Keratinocyte (primary cell): ENCODE data around the gene PRUNE1. TPM values are rescaled to one million over a fixed set of nuclear protein-coding genes. Genes with fewer than 3 reads are reported as not detected.

ENCODE experiments used
- DNase-seq: peaks from one replicate; pipeline ENCODE4 v3.0.0-alpha.2; 2011; ENCODE audit warnings: low read depth, missing footprints, low spot score
- FAIRE-seq: peaks from 2 replicates; lab custom pipeline; 2011; peaks lifted over from hg19 to GRCh38; lab: Jason Lieb, UNC
- H2AFZ ChIP-seq: 2 replicates; pipeline ENCODE4 v1.6.0; 2012; ENCODE audit warnings: low read length, control low read depth, inconsistent platforms; ENCODE audit not compliant: control insufficient read depth
- H3K27ac ChIP-seq: 2 replicates; pipeline ENCODE4 v1.5.1; 2011; ENCODE audit warnings: low read length; ENCODE audit not compliant: control insufficient read depth, insufficient read depth
- H3K27me3 ChIP-seq: 3 replicates; pipeline ENCODE4 v1.6.0; 2011; ENCODE audit warnings: low read length; ENCODE audit not compliant: control insufficient read depth, insufficient read depth; ENCODE audit errors: extremely low read depth
- H3K36me3 ChIP-seq, 2 experiments: 2 replicates in 1 of 2; 3 replicates in 1 of 2; pipeline ENCODE4 v1.5.1; 2011; ENCODE audit warnings: low read length in 2 of 2, mild to moderate bottlenecking in 1 of 2; ENCODE audit not compliant: control insufficient read depth in 2 of 2, insufficient read depth in 2 of 2; ENCODE audit errors: extremely low read depth in 1 of 2
- H3K4me1 ChIP-seq: 3 replicates; pipeline ENCODE4 v1.5.1; 2011; ENCODE audit warnings: low read length; ENCODE audit not compliant: control insufficient read depth, insufficient read depth; ENCODE audit errors: extremely low read depth
- H3K4me2 ChIP-seq: 3 replicates; pipeline ENCODE4 v1.6.0; 2011; ENCODE audit warnings: low read depth, low read length; ENCODE audit not compliant: control insufficient read depth, insufficient read depth; ENCODE audit errors: extremely low read depth
- H3K4me3 ChIP-seq, 3 experiments: fragments of 200-600 bp in 1 of 3; sonication (generic) in 1 of 3; 2 replicates in 2 of 3; 3 replicates in 1 of 3; pipeline ENCODE4 v1.5.1; 2011 to 2016; ENCODE audit warnings: low read length in 3 of 3, mild to moderate bottlenecking in 3 of 3, control low read depth in 2 of 3, inconsistent platforms in 1 of 3, low read depth in 1 of 3, mixed read lengths in 1 of 3, mixed run types in 1 of 3, moderate library complexity in 1 of 3; ENCODE audit not compliant: control insufficient read depth in 2 of 3, insufficient read depth in 2 of 3; ENCODE audit errors: extremely low read depth in 1 of 3
- H3K79me2 ChIP-seq: 2 replicates; pipeline ENCODE4 v1.6.0; 2012; ENCODE audit warnings: low read length; ENCODE audit not compliant: control insufficient read depth, insufficient read depth
- H3K9ac ChIP-seq: 3 replicates; pipeline ENCODE4 v1.6.0; 2011; ENCODE audit warnings: low read length; ENCODE audit not compliant: control insufficient read depth, insufficient read depth; ENCODE audit errors: extremely low read depth
- H3K9me1 ChIP-seq: 3 replicates; pipeline ENCODE4 v1.6.0; 2011; ENCODE audit warnings: low read length; ENCODE audit not compliant: control insufficient read depth, insufficient read depth; ENCODE audit errors: extremely low read depth
- H3K9me3 ChIP-seq: 2 replicates; pipeline ENCODE4 v1.5.1; 2012; ENCODE audit warnings: low read depth, low read length; ENCODE audit not compliant: control insufficient read depth
- H4K20me1 ChIP-seq: 3 replicates; pipeline ENCODE4 v1.6.0; 2011; ENCODE audit warnings: low read length; ENCODE audit not compliant: control insufficient read depth, insufficient read depth; ENCODE audit errors: extremely low read depth
- CTCF ChIP-seq, 3 experiments: IDR thresholded peaks in 1 of 3; conservative IDR thresholded peaks in 1 of 3; optimal IDR thresholded peaks in 1 of 3; 2 replicates in 2 of 3; 3 replicates in 1 of 3; pipeline versions ENCODE3 to v1.5.1; 2011; ENCODE audit warnings: low read length in 3 of 3, mild to moderate bottlenecking in 3 of 3, moderate library complexity in 2 of 3, control low read depth in 1 of 3, inconsistent platforms in 1 of 3; ENCODE audit not compliant: insufficient read depth in 2 of 3; ENCODE audit errors: extremely low read depth in 1 of 3
- EZH2 ChIP-seq: IDR thresholded peaks from one replicate; pipeline ENCODE4 v1.6.1; 2012; ENCODE audit warnings: inconsistent platforms, mild to moderate bottlenecking, low read length, moderate library complexity
- dilution Hi-C: fragments of 300-500 bp; cut with MboI; formaldehyde crosslinking; loops from one replicate; pipeline ENCODE4 v1.7.0; 2020; ENCODE audit warnings: low sequenced_read_pairs; ENCODE audit not compliant: extremely low pct_ligation_motif_present
- polyA plus RNA-seq, 5 experiments: library from polyadenylated mRNA; depleted of rRNA in 3 of 5; stranded (reverse) in 3 of 5; stranded (forward) in 1 of 5; unstranded in 1 of 5; fragments of >200 nt; gene quantifications; 1 replicate in 1 of 5; 2 replicates in 3 of 5; 3 replicates in 1 of 5; pipeline versions ENCODE4 v1.2.1 to v1.2.3, GENCODE V29; 2011 to 2012; ENCODE audit warnings: missing spikeins in 2 of 5, low read depth in 1 of 5, low replicate concordance in 1 of 5

Gene PRUNE1
- polyA plus RNA-seq, 1 donor (not counting 4 experiments of a cell fraction or from before 2014, with no cell fraction given) = 15.4 TPM

- no peak overlapping the region for H2AFZ ChIP-seq
- FAIRE-seq (no peak), DNase-seq (no peak)
- dilution Hi-C loops = no loop called here
- H3K9ac ChIP-seq = no peak overlapping the region
- H3K36me3 ChIP-seq = peaks cover 0 to 2% of the 10 kb centered on the region in 2 experiments
- H3K27ac ChIP-seq = no peak overlapping the region
- no peak overlapping the region for H3K4me2 ChIP-seq
- no peaks in the 10 kb centered on the region for H3K9me3 ChIP-seq
- no peaks in the 10 kb centered on the region for H3K27me3 ChIP-seq
- TF ChIP-seq EZH2 (no peak), CTCF (optimal IDR thresholded peaks at IDR 0.05 in 1 of 3, IDR thresholded peaks at IDR 0.05 in 1 of 3, conservative IDR thresholded peaks at IDR 0.05 in 1 of 3; ENCODE audit: extremely low read depth in 1 of 3, insufficient read depth in 2 of 3, low read length in 3 of 3) (no peak)
- H4K20me1 ChIP-seq = no peaks in the 10 kb centered on the region
- H3K79me2 ChIP-seq = peaks cover 13% of the 10 kb centered on the region
- peaks cover 19% of the 10 kb centered on the region for H3K4me1 ChIP-seq
- no peaks in the 10 kb centered on the region for H3K9me1 ChIP-seq
- H3K4me3 ChIP-seq = no peak overlapping the region
Measured at GRCh38 chr1:151065089-151065645, 56.9 kb downstream of the PRUNE1 start.

- Histone ChIP-seq H3K9me1 (no peaks in the 10 kb centered on the region), H3K9me3 (no peaks in the 10 kb centered on the region), H3K27ac (no peak overlapping the region), H3K4me3 (no peak overlapping the region), H3K79me2 (peaks cover 3% of the 10 kb centered on the region), H3K9ac (no peak overlapping the region), H3K36me3 (peaks cover 0 to 2% of the 10 kb centered on the region in 2 experiments), H3K27me3 (no peaks in the 10 kb centered on the region), H4K20me1 (no peaks in the 10 kb centered on the region), H3K4me1 (peaks cover 12% of the 10 kb centered on the region), H3K4me2 (no peak overlapping the region), H2AFZ (no peak overlapping the region)
- dilution Hi-C loops = no loop called here
- DNase-seq (no peak), FAIRE-seq (no peak)
- no peak for TF ChIP-seq CTCF (optimal IDR thresholded peaks at IDR 0.05 in 1 of 3, IDR thresholded peaks at IDR 0.05 in 1 of 3, conservative IDR thresholded peaks at IDR 0.05 in 1 of 3; ENCODE audit: extremely low read depth in 1 of 3, insufficient read depth in 2 of 3, low read length in 3 of 3)
- TF ChIP-seq EZH2 = no peak
Measured at GRCh38 chr1:151067185-151067584, 58.9 kb downstream of the PRUNE1 start.
